ENCODE data around the gene HADH. TPM values are rescaled to one million over a fixed set of nuclear protein-coding genes. Genes with fewer than 3 reads are reported as not detected.

HADH gene
- total RNA-seq, 2 donors from 2014 or later, result 32.5 to 53.0 TPM

- Mint-ChIP-seq H3K27ac (no peak overlapping the region), H3K27me3 (ENCODE audit: insufficient read depth) (no peaks in the 10 kb centered on the region), H3K4me1 (no peaks in the 10 kb centered on the region), H3K4me3 (no peak overlapping the region), H3K9me3 (no peaks in the 10 kb centered on the region), H3K36me3 (ENCODE audit: low read depth) (peaks cover 6% of the 10 kb centered on the region)
- no peak overlapping the region for H3K9ac ChIP-seq (ENCODE audit: extremely low read depth, low read length, poor library complexity, severe bottlenecking)
- 94 to 100% methylated on average over 1 to 2 of the region's 2 CpGs for WGBS, 2 experiments (ENCODE audit: insufficient coverage in 1 of 2, insufficient read length in 1 of 2)
- H3K27me3 ChIP-seq (ENCODE audit: control insufficient read depth, insufficient read depth, low read length, poor library complexity, severe bottlenecking), result no peaks in the 10 kb centered on the region
- no peak for DNase-seq
- H3K27ac ChIP-seq (ENCODE audit: low read depth, low read length), result no peak overlapping the region
- H3K4me1 ChIP-seq (ENCODE audit: control insufficient read depth, insufficient read depth, low read length), result no peaks in the 10 kb centered on the region
- H3K36me3 ChIP-seq (ENCODE audit: control insufficient read depth, insufficient read depth, low read length), result peaks cover 8% of the 10 kb centered on the region
- H3K4me3 ChIP-seq (ENCODE audit: low read length), result no peak overlapping the region
- no peaks in the 10 kb centered on the region for H3K9me3 ChIP-seq (ENCODE audit: control insufficient read depth, low read length)
- no peak for TF ChIP-seq CTCF (conservative IDR thresholded peaks at IDR 0.05)
These were observed 48.2 kb downstream of the HADH start for GRCh38 chr4:108037884-108038283.

GRCh38 chr4:108042927-108043326 is 53.2 kb downstream of the HADH start:
- no peak overlapping the region for H3K27ac Mint-ChIP-seq

GRCh38 chr4:108043526-108043925 is 53.8 kb downstream of the HADH start:
- no peaks in the 10 kb centered on the region for H3K27me3 Mint-ChIP-seq (ENCODE audit: insufficient read depth)
- H3K4me3 Mint-ChIP-seq, result no peak overlapping the region
- H3K27ac Mint-ChIP-seq, result no peak overlapping the region

More at GRCh38 chr4:108042927-108043326, 53.2 kb downstream of the HADH start:
- H3K4me1 Mint-ChIP-seq, result no peaks in the 10 kb centered on the region
- WGBS, 2 experiments (ENCODE audit: insufficient coverage in 1 of 2, insufficient read length in 1 of 2), result 91% methylated on average over 3 of the region's 3 CpGs; no CpG with 5 or more reads in 1 of the 2 experiments
- no peaks in the 10 kb centered on the region for H3K4me1 ChIP-seq (ENCODE audit: control insufficient read depth, insufficient read depth, low read length)
- H3K27me3 ChIP-seq (ENCODE audit: control insufficient read depth, insufficient read depth, low read length, poor library complexity, severe bottlenecking), result no peaks in the 10 kb centered on the region
- no peak overlapping the region for H3K4me3 Mint-ChIP-seq
- H3K36me3 Mint-ChIP-seq (ENCODE audit: low read depth), result no peaks in the 10 kb centered on the region
- H3K9ac ChIP-seq (ENCODE audit: extremely low read depth, low read length, poor library complexity, severe bottlenecking), result no peak overlapping the region
- H3K4me3 ChIP-seq (ENCODE audit: low read length), result no peak overlapping the region
- peak overlapping the region; percentile 75 for H3K27ac ChIP-seq (ENCODE audit: low read depth, low read length)
- no peak for TF ChIP-seq CTCF (conservative IDR thresholded peaks at IDR 0.05)
- DNase-seq, result no peak
- H3K27me3 Mint-ChIP-seq (ENCODE audit: insufficient read depth), result no peaks in the 10 kb centered on the region
- no peaks in the 10 kb centered on the region for H3K9me3 Mint-ChIP-seq
- no peaks in the 10 kb centered on the region for H3K9me3 ChIP-seq (ENCODE audit: control insufficient read depth, low read length)
- H3K36me3 ChIP-seq (ENCODE audit: control insufficient read depth, insufficient read depth, low read length), result no peaks in the 10 kb centered on the region

More at GRCh38 chr4:108043526-108043925, 53.8 kb downstream of the HADH start:
- Histone ChIP-seq H3K27me3 (ENCODE audit: control insufficient read depth, insufficient read depth, low read length, poor library complexity, severe bottlenecking) (no peaks in the 10 kb centered on the region), H3K4me1 (ENCODE audit: control insufficient read depth, insufficient read depth, low read length) (no peaks in the 10 kb centered on the region), H3K36me3 (ENCODE audit: control insufficient read depth, insufficient read depth, low read length) (no peaks in the 10 kb centered on the region), H3K9me3 (ENCODE audit: control insufficient read depth, low read length) (no peaks in the 10 kb centered on the region), H3K4me3 (ENCODE audit: low read length) (no peak overlapping the region), H3K9ac (ENCODE audit: extremely low read depth, low read length, poor library complexity, severe bottlenecking) (no peak overlapping the region), H3K27ac (ENCODE audit: low read depth, low read length) (peak overlapping the region; percentile 75)
- peak; percentile 23 for TF ChIP-seq CTCF (conservative IDR thresholded peaks at IDR 0.05)
- no peaks in the 10 kb centered on the region for H3K36me3 Mint-ChIP-seq (ENCODE audit: low read depth)
- peak; percentile 60 for DNase-seq
- H3K9me3 Mint-ChIP-seq, result no peaks in the 10 kb centered on the region
- H3K4me1 Mint-ChIP-seq, result no peaks in the 10 kb centered on the region
- WGBS, 2 experiments (ENCODE audit: insufficient coverage in 1 of 2, insufficient read length in 1 of 2), result 68 to 81% methylated on average over 5 of the region's 5 CpGs
